ENCODE results near the gene FABP7.

Gene FABP7

GRCh38 chr6:122797537-122797936 is 18.0 kb downstream of the FABP7 start:
- DNase-seq (ENCODE audit: low read depth in 3 of 3): no peak

- peak in 1 of 3 donors; percentile 3 for DNase-seq (ENCODE audit: low read depth in 3 of 3)
Measured at GRCh38 chr6:122798099-122798641, 18.7 kb downstream of the FABP7 start.

- DNase-seq (ENCODE audit: low read depth in 3 of 3): no peak
Measured at GRCh38 chr6:122799140-122799745, 19.7 kb downstream of the FABP7 start.

GRCh38 chr6:122799916-122800686 is 20.6 kb downstream of the FABP7 start:
- no peak for DNase-seq (ENCODE audit: low read depth in 3 of 3)

GRCh38 chr6:122800906-122801305 is 21.4 kb downstream of the FABP7 start:
- DNase-seq (ENCODE audit: low read depth in 3 of 3): no peak

GRCh38 chr6:122801397-122801796 is 21.9 kb downstream of the FABP7 start:
- DNase-seq (ENCODE audit: low read depth in 3 of 3): no peak

- DNase-seq (ENCODE audit: low read depth in 3 of 3): no peak
Measured at GRCh38 chr6:122803171-122803661, 23.7 kb downstream of the FABP7 start.

- DNase-seq (ENCODE audit: low read depth in 3 of 3): no peak
Measured at GRCh38 chr6:122804962-122805485, 25.5 kb downstream of the FABP7 start.

GRCh38 chr6:122806291-122806690 is 26.8 kb downstream of the FABP7 start:
- no peak for DNase-seq (ENCODE audit: low read depth in 3 of 3)

- no peak for DNase-seq (ENCODE audit: low read depth in 3 of 3)
Measured at GRCh38 chr6:122808121-122808885, 28.8 kb downstream of the FABP7 start.

- no peak for DNase-seq (ENCODE audit: low read depth in 3 of 3)
Measured at GRCh38 chr6:122809001-122809400, 29.5 kb downstream of the FABP7 start.

- no peak for DNase-seq (ENCODE audit: low read depth in 3 of 3)
Measured at GRCh38 chr6:122809691-122810090, 30.2 kb downstream of the FABP7 start.

GRCh38 chr6:122810189-122810588 is 30.7 kb downstream of the FABP7 start:
- DNase-seq (ENCODE audit: low read depth in 3 of 3): no peak

GRCh38 chr6:122817358-122817757 is 37.8 kb downstream of the FABP7 start:
- no peak for DNase-seq (ENCODE audit: low read depth in 3 of 3)

- no peak for DNase-seq (ENCODE audit: low read depth in 3 of 3)
Measured at GRCh38 chr6:122817766-122818165, 38.2 kb downstream of the FABP7 start.

GRCh38 chr6:122818866-122819265 is 39.4 kb downstream of the FABP7 start:
- DNase-seq (ENCODE audit: low read depth in 3 of 3): no peak

- no peak for DNase-seq (ENCODE audit: low read depth in 3 of 3)
Measured at GRCh38 chr6:122821095-122821494, 41.6 kb downstream of the FABP7 start.

GRCh38 chr6:122825163-122825562 is 45.6 kb downstream of the FABP7 start:
- DNase-seq (ENCODE audit: low read depth in 3 of 3): no peak

- no peak for DNase-seq (ENCODE audit: low read depth in 3 of 3)
Measured at GRCh38 chr6:122829456-122829855, 49.9 kb downstream of the FABP7 start.

- DNase-seq (ENCODE audit: low read depth in 3 of 3): no peak
Measured at GRCh38 chr6:122831511-122831910, 52.0 kb downstream of the FABP7 start.

- no peak for DNase-seq (ENCODE audit: low read depth in 3 of 3)
Measured at GRCh38 chr6:122832459-122832858, 52.9 kb downstream of the FABP7 start.

- no peak for DNase-seq (ENCODE audit: low read depth in 3 of 3)
Measured at GRCh38 chr6:122833021-122833491, 53.5 kb downstream of the FABP7 start.
